Glutamatergic neuron (in vitro differentiated cells): ENCODE results near the gene LYST. TPM values are rescaled to one million over a fixed set of nuclear protein-coding genes. Genes with fewer than 3 reads are reported as not detected.

Experiments used
- DNase-seq: peaks from one replicate; pipeline ENCODE4 v3.0.0; 2022
- H3K27ac Mint-ChIP-seq: one replicate; pipeline ENCODE4 v1.8.0; 2020; ENCODE audit warnings: mild to moderate bottlenecking, mixed read lengths, inconsistent platforms; ENCODE audit not compliant: unreplicated experiment
- H3K27me3 Mint-ChIP-seq: one replicate; pipeline ENCODE4 v1.8.0; 2020; ENCODE audit warnings: mild to moderate bottlenecking, moderate library complexity, mixed read lengths, inconsistent platforms; ENCODE audit not compliant: unreplicated experiment
- H3K36me3 Mint-ChIP-seq: one replicate; pipeline ENCODE4 v1.8.0; 2020; ENCODE audit warnings: mild to moderate bottlenecking, mixed read lengths, inconsistent platforms; ENCODE audit not compliant: unreplicated experiment
- H3K4me1 Mint-ChIP-seq: one replicate; pipeline ENCODE4 v1.8.0; 2020; ENCODE audit warnings: mild to moderate bottlenecking, low read depth, mixed read lengths, inconsistent platforms; ENCODE audit not compliant: unreplicated experiment
- H3K4me3 Mint-ChIP-seq: one replicate; pipeline ENCODE4 v1.8.0; 2020; ENCODE audit warnings: mild to moderate bottlenecking, mixed read lengths, inconsistent platforms; ENCODE audit not compliant: unreplicated experiment
- H3K9me3 Mint-ChIP-seq: one replicate; pipeline ENCODE4 v1.8.0; 2020; ENCODE audit warnings: mild to moderate bottlenecking, moderate library complexity, mixed read lengths, inconsistent platforms; ENCODE audit not compliant: unreplicated experiment
- CTCF ChIP-seq: fragments of 200-600 bp; sonication (generic); IDR thresholded peaks from one replicate; pipeline ENCODE4 v1.5.0; 2021; ENCODE audit not compliant: partially characterized antibody, unreplicated experiment
- total RNA-seq: library from RNA; stranded (reverse); fragmentation: NEBNext Ultra II Directional; extraction: Animal tissue kit (Norgen Biotek cat#: 25700); gene quantifications from one replicate; pipeline ENCODE4 v1.2.1, GENCODE V29; 2021; ENCODE audit not compliant: unreplicated experiment

The LYST gene
- total RNA-seq, 1 donor from 2014 or later: 33.6 TPM

GRCh38 chr1:235817101-235817728, 49.5 kb downstream of the LYST start:
- no peaks in the 10 kb centered on the region for H3K27me3 Mint-ChIP-seq
- no peaks in the 10 kb centered on the region for H3K36me3 Mint-ChIP-seq
- no peak for TF ChIP-seq CTCF
- H3K9me3 Mint-ChIP-seq: peaks cover 1% of the 10 kb centered on the region
- no peaks in the 10 kb centered on the region for H3K4me1 Mint-ChIP-seq
- no peak overlapping the region for H3K27ac Mint-ChIP-seq
- H3K4me3 Mint-ChIP-seq: no peak overlapping the region
- no peak for DNase-seq

GRCh38 chr1:235809688-235810397, 56.9 kb downstream of the LYST start:
- no peak for TF ChIP-seq CTCF
- Mint-ChIP-seq H3K4me1 (peaks cover 11% of the 10 kb centered on the region), H3K9me3 (no peaks in the 10 kb centered on the region), H3K27me3 (no peaks in the 10 kb centered on the region), H3K36me3 (no peaks in the 10 kb centered on the region), H3K27ac (no peak overlapping the region), H3K4me3 (no peak overlapping the region)
- DNase-seq: no peak

- Mint-ChIP-seq H3K27ac (no peak overlapping the region), H3K9me3 (no peaks in the 10 kb centered on the region), H3K36me3 (no peaks in the 10 kb centered on the region), H3K4me3 (no peak overlapping the region), H3K27me3 (no peaks in the 10 kb centered on the region), H3K4me1 (peaks cover 11% of the 10 kb centered on the region)
- TF ChIP-seq CTCF: no peak
- DNase-seq: no peak
Measured at GRCh38 chr1:235808223-235808622, 58.5 kb downstream of the LYST start.

GRCh38 chr1:235806123-235806522, 60.6 kb downstream of the LYST start:
- Mint-ChIP-seq H3K27me3 (no peaks in the 10 kb centered on the region), H3K9me3 (no peaks in the 10 kb centered on the region)
- TF ChIP-seq CTCF: no peak

More at GRCh38 chr1:235806123-235806522, 60.6 kb downstream of the LYST start:
- H3K4me3 Mint-ChIP-seq: no peak overlapping the region
- H3K27ac Mint-ChIP-seq: no peak overlapping the region
- peaks cover 11% of the 10 kb centered on the region for H3K4me1 Mint-ChIP-seq
- DNase-seq: no peak
- no peaks in the 10 kb centered on the region for H3K36me3 Mint-ChIP-seq
